Measurements from ENCODE around the gene SCMH1. TPM values are rescaled to one million over a fixed set of nuclear protein-coding genes. Genes with fewer than 3 reads are reported as not detected.
A peak's percentile ranks its signal among the peaks of the same experiment; 100 is the strongest.
"Not testable (repeated sequence)": the region's sequence is repeated elsewhere in the genome, so short reads cannot be mapped to it uniquely, and the experiment has no call there.

SCMH1 gene
- total RNA-seq, 1 donor from 2014 or later = 29.3 TPM

GRCh38 chr1:41152622-41153044 is 89.5 kb downstream of the SCMH1 start:
- peak; percentile 37 for DNase-seq

- DNase-seq = no peak
These were observed 90.3 kb downstream of the SCMH1 start for GRCh38 chr1:41151846-41152245.

DNA sequence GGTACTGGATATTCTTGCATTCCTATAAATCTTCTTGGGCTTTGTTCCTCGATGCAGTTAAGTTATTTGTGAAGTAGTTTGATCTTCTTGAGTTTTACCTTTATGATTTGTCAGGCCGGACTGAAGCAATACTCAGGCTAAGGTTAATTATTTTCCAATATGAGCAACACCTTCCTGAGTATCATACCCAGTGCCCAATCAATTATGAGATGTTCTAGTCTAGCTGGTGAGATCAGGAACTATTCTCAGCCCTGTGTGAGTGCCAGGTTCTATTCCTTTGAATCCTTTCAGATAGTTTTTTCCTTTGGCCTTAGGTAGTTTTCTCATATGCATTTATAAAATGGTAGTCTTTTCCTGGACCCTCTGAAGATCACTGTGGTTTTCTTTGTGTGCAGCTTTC is 92.5 kb downstream of the SCMH1 start:
- no peak for DNase-seq

GRCh38 chr1:41144285-41144684 is 97.8 kb downstream of the SCMH1 start:
- DNase-seq = no peak

- DNase-seq = no peak
These were observed 103.6 kb downstream of the SCMH1 start for GRCh38 chr1:41138549-41138948.

DNA sequence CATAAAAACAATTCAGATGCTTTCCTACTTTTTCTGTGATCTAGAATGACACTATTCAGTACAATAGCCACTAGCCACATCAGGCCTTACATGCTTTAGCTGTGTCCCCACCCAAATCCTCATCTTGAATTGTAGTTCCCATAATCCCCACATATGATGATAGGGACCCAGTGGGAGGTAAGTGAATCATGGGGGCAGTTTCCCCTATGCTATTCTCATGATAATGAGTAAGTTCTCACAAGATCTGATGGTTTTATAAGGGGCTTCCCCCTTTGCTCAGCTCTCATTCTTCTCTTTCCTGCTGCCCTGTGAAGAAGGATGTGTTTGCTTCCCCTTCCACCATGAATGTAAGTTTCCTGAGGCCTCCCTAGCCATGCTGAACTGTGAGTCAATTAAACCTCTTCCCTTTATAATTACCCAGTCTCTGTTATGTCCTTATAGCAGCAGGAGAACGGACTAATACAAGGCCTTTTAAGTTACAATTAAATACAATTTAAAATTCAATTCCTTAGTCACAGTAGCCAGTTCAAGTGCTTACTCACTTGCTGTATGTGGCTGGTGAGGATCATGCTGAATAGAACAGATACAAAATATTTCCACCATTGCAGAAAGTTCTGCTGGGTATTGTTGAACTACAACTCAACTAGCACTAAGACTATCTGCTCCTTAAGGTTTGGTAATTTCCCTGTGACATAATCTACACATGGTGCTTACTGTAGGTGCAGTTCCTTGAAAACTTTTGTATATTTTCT is 106.7 kb downstream of the SCMH1 start:
- DNase-seq = no peak

DNA sequence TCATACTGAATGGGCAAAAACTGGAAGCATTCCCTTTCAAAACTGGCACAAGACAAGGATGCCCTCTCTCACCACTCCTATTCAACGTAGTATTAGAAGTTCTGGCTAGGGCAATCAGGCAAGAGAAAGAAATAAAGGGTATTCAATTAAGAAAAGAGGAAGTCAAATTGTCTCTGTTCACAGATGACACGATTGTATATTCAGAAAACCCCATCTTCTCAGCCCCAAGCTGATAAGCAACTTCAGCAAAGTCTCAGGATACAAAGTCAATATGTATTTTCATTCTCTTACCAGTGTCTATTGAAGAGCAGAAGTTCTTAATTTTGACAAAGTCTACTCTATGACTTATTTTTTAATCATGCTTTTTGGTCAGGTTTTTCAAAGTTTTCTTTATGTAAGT is 107.8 kb downstream of the SCMH1 start:
- not testable (repeated sequence) for DNase-seq

DNA sequence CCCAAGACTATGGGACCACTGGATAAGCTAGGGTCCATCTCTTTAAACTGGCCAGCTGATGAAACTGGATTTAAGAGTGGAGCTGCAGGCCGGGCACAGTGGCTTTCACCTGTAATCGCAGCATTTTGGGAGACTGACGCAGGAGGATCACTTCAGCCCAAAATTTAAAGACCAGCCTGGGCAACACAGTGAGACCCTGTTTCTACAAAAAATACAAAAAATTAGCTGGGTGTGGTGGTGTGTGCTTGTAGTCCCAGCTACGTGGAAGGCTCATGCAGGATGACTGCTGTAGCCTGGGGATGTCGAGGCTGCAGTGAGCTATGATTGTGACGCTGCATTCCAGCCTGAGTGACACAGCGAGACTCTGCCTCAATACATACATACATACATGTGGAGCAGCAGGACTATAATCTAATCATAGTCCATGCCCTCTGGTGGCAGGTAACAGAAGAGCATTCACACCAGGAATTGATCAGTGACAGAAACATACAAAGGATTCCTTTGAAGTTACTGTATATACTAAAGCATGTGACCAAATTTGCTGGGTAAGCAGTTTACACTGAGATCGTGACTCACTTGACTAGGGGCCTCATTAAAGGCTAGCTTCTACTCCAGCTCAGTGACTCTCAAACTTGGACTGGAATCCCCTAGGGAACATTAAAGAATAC is 119.1 kb downstream of the SCMH1 start:
- DNase-seq = peak; percentile 64

GRCh38 chr1:41122148-41122547 is 120.0 kb downstream of the SCMH1 start:
- no peak for DNase-seq

GRCh38 chr1:41118645-41119044 is 123.5 kb downstream of the SCMH1 start:
- no peak for DNase-seq

- not testable (repeated sequence) for DNase-seq
These were observed 124.9 kb downstream of the SCMH1 start for GRCh38 chr1:41117241-41117640.

DNA sequence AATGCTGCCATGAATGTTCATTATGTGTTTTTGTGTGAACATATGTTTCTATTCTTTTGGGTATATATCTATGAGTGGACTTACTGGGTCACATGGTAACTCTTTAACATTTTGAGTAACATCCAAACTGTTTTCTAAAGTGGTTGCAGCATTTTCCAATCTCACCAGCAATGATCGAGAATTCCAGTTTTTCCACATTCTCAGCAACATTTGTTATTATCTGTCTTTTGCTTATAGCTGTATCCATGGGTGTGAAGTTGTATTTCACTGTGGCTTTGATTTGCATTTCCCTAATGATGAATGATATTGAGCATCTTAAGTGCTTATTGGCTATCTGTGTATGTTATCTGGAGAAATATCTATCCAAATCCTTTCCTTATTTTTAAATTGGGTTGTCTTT is 131.4 kb downstream of the SCMH1 start:
- DNase-seq = peak; percentile 29

GRCh38 chr1:41110286-41110685 is 131.8 kb downstream of the SCMH1 start:
- no peak for DNase-seq

GRCh38 chr1:41109310-41110197 is 132.6 kb downstream of the SCMH1 start:
- peak; percentile 98 for DNase-seq

- DNase-seq = peak; percentile 66
These were observed 133.3 kb downstream of the SCMH1 start for GRCh38 chr1:41108696-41109275.

DNA sequence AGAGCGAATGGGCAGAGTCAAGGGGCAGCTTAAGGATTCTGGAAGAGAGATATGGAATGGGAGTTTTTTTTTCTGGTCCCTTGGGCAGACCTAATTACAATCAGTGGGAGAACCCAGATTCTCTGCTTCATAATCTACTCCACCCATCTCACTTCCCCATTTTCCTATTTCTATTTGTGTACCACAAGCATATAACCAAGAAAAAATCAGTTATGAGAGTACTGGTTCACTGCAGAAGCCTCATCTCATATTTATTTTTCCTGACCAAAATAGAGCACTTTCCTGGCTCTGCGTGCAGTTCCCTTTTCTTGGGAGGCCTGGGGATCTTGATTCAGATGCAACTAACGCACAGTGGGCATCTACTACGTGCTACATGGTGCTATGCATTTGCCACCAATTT is 138.3 kb downstream of the SCMH1 start:
- no peak for DNase-seq

DNA sequence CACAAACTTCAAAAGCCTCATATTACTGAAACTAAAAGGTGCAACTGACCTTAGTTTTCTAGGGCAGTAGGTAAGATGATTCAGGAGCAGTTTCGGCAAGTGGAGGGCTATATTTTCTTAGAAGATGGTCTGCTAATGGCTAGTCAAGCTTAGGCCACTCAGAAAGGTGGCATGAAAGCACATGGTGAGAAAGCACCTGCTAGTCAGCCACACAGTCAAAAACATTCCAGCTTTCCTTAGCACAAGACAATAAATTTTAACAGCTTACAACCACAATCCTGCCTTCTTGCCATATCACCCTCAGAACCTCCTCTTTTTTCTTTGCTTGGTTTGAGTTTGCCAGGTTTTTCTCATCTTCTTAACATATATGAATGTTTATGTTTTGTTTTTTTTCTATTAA is 139.5 kb downstream of the SCMH1 start:
- peak; percentile 17 for DNase-seq

- peak; percentile 96 for DNase-seq
These were observed 140.0 kb downstream of the SCMH1 start for GRCh38 chr1:41101950-41102607.

GRCh38 chr1:41101076-41101475 is 141.0 kb downstream of the SCMH1 start:
- no peak for DNase-seq

DNA sequence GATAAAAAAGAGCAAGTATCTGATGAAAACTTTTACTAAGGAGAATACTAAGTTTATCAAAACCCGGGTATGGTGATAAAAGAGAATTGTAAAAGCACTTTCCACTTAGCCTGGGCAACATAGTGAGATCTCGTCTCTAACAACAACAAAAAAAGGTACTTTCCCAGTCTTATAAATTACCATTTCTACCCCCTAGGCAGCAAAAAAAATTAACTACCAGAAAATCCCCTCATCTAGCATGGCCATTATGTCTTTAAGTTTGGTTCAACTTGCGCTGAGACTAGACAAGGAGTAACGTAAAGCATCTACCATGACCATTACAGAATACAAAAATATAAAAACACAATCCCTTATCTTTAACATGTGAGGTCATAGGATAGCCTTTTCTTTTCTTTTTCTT is 141.9 kb downstream of the SCMH1 start:
- no peak for DNase-seq

GRCh38 chr1:41098730-41099460 is 143.2 kb downstream of the SCMH1 start:
- peak; percentile 14 for DNase-seq

Measured in skin of body (tissue), 2 donors.